Measurements from ENCODE around the gene SEMG2.

Gene SEMG2

GRCh38 chr20:45229264-45230056 lies 8.3 kb downstream of the SEMG2 start:
- DNase-seq (ENCODE audit: low read depth): no peak

DNA sequence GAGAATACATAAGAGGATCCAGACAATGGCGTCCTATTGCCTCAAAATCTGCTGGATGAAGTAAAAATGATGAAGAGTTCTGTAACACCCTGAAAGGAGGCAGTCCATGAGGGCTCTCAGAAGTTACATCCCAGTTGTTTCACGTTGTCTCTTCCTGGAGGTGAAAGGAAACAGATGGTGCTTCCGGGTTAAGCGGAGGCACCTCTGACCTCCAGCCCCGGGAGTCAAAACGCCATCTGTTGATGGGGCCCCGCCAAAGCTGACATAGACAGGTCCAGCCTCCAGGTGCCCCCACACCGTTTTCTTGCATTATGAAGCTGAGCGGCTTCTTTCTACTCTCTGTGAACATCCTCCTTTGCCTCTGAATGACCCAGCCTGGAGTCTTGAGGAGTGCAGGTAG lies 9.5 kb downstream of the SEMG2 start:
- no peak for DNase-seq (ENCODE audit: low read depth)

GRCh38 chr20:45235995-45236394 lies 14.8 kb downstream of the SEMG2 start:
- no peak for DNase-seq (ENCODE audit: low read depth)

- no peak for DNase-seq (ENCODE audit: low read depth)
These were observed 17.0 kb downstream of the SEMG2 start for GRCh38 chr20:45238139-45238538.

DNA sequence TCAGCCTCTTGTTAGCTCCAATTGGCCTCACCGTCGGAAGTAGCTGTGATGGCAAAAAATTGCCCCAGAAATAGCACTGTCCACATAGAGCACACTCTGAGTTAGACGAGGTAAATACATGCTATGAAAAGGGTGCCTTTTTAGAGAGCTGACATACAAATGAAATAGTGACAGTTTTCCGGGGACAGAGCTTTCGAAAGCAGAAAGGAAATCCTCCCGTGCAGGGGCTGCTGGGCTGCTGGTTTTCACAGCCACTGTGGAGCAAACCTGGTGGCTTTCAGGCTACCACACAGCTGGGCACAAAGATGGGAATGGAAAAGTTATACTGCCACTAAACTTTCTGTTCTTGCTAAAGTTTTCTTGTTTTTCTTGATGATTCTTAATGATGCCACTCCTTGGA lies 24.9 kb downstream of the SEMG2 start:
- DNase-seq (ENCODE audit: low read depth): no peak

- DNase-seq (ENCODE audit: low read depth): no peak
These were observed 26.7 kb downstream of the SEMG2 start for GRCh38 chr20:45247865-45248264.

- no peak for DNase-seq (ENCODE audit: low read depth)
These were observed 27.4 kb downstream of the SEMG2 start for GRCh38 chr20:45248609-45249008.

DNA sequence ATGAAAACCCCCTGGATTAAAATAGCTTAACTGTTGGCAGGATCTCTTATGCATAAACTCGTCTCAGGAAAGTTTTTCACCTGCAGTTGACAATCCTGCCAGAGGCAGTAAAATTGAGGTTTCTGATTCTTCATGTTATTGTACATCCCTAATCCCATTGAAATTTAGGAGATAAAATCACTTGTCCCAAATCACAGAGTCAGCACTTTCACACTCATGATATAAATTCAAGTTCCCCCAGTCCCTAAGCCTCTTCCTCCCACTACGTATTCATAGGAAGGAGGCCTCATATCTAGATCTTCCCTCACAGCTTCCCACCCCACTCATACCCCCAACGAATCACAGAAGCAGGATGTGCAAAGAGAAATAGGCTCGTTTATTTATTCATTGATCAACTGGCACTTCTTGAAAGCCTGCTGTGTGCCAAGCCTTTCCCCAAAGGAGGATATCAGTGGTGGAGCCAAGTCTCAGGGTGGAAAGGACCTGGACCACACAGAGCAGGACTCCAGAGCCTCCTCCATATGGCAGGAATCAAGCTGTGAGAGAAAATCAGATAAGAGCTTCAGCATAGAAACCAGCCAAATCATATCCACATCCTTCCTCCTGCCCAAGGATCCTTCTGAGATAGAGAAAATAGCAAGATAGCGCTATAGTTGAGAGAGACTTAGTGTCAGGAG lies 30.8 kb downstream of the SEMG2 start:
- no peak for DNase-seq (ENCODE audit: low read depth)

- no peak for DNase-seq (ENCODE audit: low read depth)
These were observed 32.1 kb downstream of the SEMG2 start for GRCh38 chr20:45253261-45253660.

GRCh38 chr20:45254383-45255262 lies 33.5 kb downstream of the SEMG2 start, which contains the start of gene SLPI:
Gene SLPI, minus strand, starts transcription at chr20:45254564. Its CDS starts 21 bp downstream, at chr20:45254543.
- no peak for DNase-seq (ENCODE audit: low read depth)

GRCh38 chr20:45257161-45257560 lies 36.0 kb downstream of the SEMG2 start:
- DNase-seq (ENCODE audit: low read depth): no peak

GRCh38 chr20:45257711-45258110 lies 36.5 kb downstream of the SEMG2 start:
- no peak for DNase-seq (ENCODE audit: low read depth)

GRCh38 chr20:45258259-45258658 lies 37.1 kb downstream of the SEMG2 start:
- DNase-seq (ENCODE audit: low read depth): no peak

GRCh38 chr20:45258664-45259063 lies 37.5 kb downstream of the SEMG2 start:
- DNase-seq (ENCODE audit: low read depth): no peak

- DNase-seq (ENCODE audit: low read depth): no peak
These were observed 42.5 kb downstream of the SEMG2 start for GRCh38 chr20:45263556-45264266.

- no peak for DNase-seq (ENCODE audit: low read depth)
These were observed 45.8 kb downstream of the SEMG2 start for GRCh38 chr20:45266977-45267376.

DNA sequence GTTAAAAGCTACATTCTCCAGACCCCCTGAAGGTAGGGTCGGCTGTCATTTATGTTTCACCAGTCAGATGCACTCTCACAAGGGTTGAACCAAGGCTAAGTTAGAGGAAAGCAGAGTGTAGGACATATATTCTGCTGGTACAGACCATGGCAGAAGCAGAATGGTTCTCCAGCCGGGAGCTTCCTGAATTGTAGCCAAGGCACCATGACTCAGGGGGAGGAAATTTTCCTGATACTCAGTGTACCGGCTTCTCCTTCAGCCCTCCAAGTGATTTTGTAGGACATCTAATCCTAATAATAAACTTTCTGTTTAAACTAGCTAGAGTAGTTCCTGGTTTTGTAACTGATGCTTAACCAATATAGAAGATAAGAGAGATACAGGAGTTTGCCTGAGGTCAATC lies 47.4 kb downstream of the SEMG2 start:
- no peak for DNase-seq (ENCODE audit: low read depth)

DNA sequence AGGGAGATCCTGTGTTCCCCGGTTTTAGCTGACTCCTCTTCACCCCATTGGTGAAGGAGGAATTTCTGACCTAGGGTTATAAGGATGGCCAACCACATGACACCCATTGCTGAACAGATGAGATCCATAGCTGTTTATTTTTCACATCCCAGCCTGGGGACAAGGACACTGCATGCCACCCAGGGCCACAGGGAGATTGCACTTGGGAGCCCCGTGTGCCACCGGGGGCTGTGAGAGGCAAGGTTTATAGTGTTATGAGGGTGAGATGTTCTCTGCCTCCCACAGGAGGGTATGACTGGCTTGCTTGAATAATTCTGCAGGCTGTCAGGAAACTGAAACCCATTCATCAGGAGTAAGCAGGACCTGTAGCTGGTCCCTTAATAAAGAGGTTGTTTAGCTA lies 47.9 kb downstream of the SEMG2 start:
- DNase-seq (ENCODE audit: low read depth): no peak

DNA sequence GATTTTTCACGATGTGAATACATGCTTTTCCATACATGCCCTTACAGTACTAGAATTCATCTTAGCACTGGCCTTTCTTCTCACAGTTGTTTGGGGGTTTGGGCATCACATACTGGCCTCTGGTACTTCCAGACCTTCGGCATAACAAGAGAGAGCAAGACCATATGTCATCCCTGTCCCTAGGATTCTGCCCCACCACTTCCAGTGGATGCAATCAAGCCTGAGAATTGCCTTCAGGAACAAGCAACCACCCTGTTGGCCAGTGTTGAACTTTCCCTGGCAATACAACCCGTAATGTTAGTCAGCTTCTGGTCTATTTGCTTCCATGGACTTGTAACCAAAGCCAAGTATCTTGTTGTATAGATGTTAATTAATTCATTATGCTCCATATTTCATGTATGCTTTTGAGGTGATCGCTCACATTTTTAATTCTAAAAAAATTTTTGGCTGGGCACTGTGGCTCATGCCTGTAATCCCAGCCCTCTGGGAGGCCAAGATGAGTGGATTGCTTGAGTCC lies 48.6 kb downstream of the SEMG2 start:
- no peak for DNase-seq (ENCODE audit: low read depth)
